Glutamatergic neuron (in vitro differentiated cells): ENCODE data around the gene PRRX2. TPM values are rescaled to one million over a fixed set of nuclear protein-coding genes. Genes with fewer than 3 reads are reported as not detected.
"Not testable (repeated sequence)": the region's sequence is repeated elsewhere in the genome, so short reads cannot be mapped to it uniquely, and the experiment has no call there.

ENCODE experiments used
- DNase-seq: peaks from one replicate; pipeline ENCODE4 v3.0.0; 2022
- H3K27ac Mint-ChIP-seq: one replicate; pipeline ENCODE4 v1.8.0; 2020; ENCODE audit warnings: mild to moderate bottlenecking, mixed read lengths, inconsistent platforms; ENCODE audit not compliant: unreplicated experiment
- H3K27me3 Mint-ChIP-seq: one replicate; pipeline ENCODE4 v1.8.0; 2020; ENCODE audit warnings: mild to moderate bottlenecking, moderate library complexity, mixed read lengths, inconsistent platforms; ENCODE audit not compliant: unreplicated experiment
- H3K36me3 Mint-ChIP-seq: one replicate; pipeline ENCODE4 v1.8.0; 2020; ENCODE audit warnings: mild to moderate bottlenecking, mixed read lengths, inconsistent platforms; ENCODE audit not compliant: unreplicated experiment
- H3K4me1 Mint-ChIP-seq: one replicate; pipeline ENCODE4 v1.8.0; 2020; ENCODE audit warnings: mild to moderate bottlenecking, low read depth, mixed read lengths, inconsistent platforms; ENCODE audit not compliant: unreplicated experiment
- H3K4me3 Mint-ChIP-seq: one replicate; pipeline ENCODE4 v1.8.0; 2020; ENCODE audit warnings: mild to moderate bottlenecking, mixed read lengths, inconsistent platforms; ENCODE audit not compliant: unreplicated experiment
- H3K9me3 Mint-ChIP-seq: one replicate; pipeline ENCODE4 v1.8.0; 2020; ENCODE audit warnings: mild to moderate bottlenecking, moderate library complexity, mixed read lengths, inconsistent platforms; ENCODE audit not compliant: unreplicated experiment
- CTCF ChIP-seq: fragments of 200-600 bp; sonication (generic); IDR thresholded peaks from one replicate; pipeline ENCODE4 v1.5.0; 2021; ENCODE audit not compliant: partially characterized antibody, unreplicated experiment
- total RNA-seq: library from RNA; stranded (reverse); fragmentation: NEBNext Ultra II Directional; extraction: Animal tissue kit (Norgen Biotek cat#: 25700); gene quantifications from one replicate; pipeline ENCODE4 v1.2.1, GENCODE V29; 2021; ENCODE audit not compliant: unreplicated experiment

Gene PRRX2
- total RNA-seq, 1 donor from 2014 or later: 2.3 TPM

- peaks cover 8% of the 10 kb centered on the region for H3K4me1 Mint-ChIP-seq
- H3K4me3 Mint-ChIP-seq: no peak overlapping the region
- H3K9me3 Mint-ChIP-seq: peaks cover 1% of the 10 kb centered on the region
These were observed 94.5 kb downstream of the PRRX2 start for GRCh38 chr9:129759804-129760502.

GRCh38 chr9:129760784-129761183 is 95.3 kb downstream of the PRRX2 start:
- DNase-seq, H3K27me3 Mint-ChIP-seq, H3K4me1 Mint-ChIP-seq, H3K9me3 Mint-ChIP-seq, H3K27ac Mint-ChIP-seq, H3K4me3 Mint-ChIP-seq, H3K36me3 Mint-ChIP-seq: not testable (repeated sequence)

More at GRCh38 chr9:129759804-129760502, 94.5 kb downstream of the PRRX2 start:
- no peaks in the 10 kb centered on the region for H3K27me3 Mint-ChIP-seq
- no peaks in the 10 kb centered on the region for H3K36me3 Mint-ChIP-seq
- DNase-seq: no peak
- H3K27ac Mint-ChIP-seq: no peak overlapping the region
- TF ChIP-seq CTCF: no peak

GRCh38 chr9:129761293-129761900 is 96.0 kb downstream of the PRRX2 start:
- Mint-ChIP-seq H3K27me3 (no peaks in the 10 kb centered on the region), H3K27ac (no peak overlapping the region), H3K4me1 (peaks cover 8% of the 10 kb centered on the region), H3K9me3 (peaks cover 1% of the 10 kb centered on the region), H3K36me3 (no peaks in the 10 kb centered on the region), H3K4me3 (no peak overlapping the region)
- no peak for DNase-seq
- TF ChIP-seq CTCF: no peak

- no peak for TF ChIP-seq CTCF
- DNase-seq: no peak
- H3K27ac Mint-ChIP-seq: no peak overlapping the region
These were observed 96.5 kb downstream of the PRRX2 start for GRCh38 chr9:129761901-129762369.

DNA sequence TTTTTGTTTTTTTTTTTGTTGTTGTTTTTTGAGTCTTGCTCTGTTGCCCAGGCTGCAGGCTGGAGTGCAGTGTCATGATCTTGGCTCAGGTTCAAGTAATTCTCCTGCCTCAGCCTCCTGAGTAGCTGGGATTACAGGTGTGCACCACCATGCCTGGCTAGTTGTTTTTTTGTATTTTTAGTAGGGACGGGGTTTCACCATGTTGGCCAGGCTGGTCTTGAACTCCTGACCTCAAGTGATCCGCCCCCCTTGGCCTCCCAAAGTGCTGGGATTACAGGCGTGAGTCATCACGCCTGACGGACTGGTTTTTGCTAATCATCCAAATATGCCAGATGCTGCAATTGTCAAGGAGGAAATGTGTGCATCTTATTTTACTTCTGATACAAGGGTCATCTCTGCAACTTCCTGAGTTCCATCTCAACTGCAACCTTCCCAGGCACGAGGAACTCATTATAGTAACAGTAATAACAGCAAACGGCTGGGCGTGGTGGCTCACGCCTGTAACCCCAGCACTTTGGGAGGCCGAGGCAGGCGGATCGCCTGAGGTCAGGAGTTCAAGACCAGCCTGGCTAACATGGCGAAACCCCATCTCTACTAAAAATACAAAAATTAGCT is 97.0 kb downstream of the PRRX2 start:
- not testable (repeated sequence) for H3K9me3 Mint-ChIP-seq, H3K36me3 Mint-ChIP-seq, H3K4me1 Mint-ChIP-seq, H3K4me3 Mint-ChIP-seq, H3K27me3 Mint-ChIP-seq, H3K27ac Mint-ChIP-seq, DNase-seq

More at GRCh38 chr9:129761901-129762369, 96.5 kb downstream of the PRRX2 start:
- H3K9me3 Mint-ChIP-seq: peaks cover 1% of the 10 kb centered on the region
- peaks cover 8% of the 10 kb centered on the region for H3K4me1 Mint-ChIP-seq
- no peak overlapping the region for H3K4me3 Mint-ChIP-seq
- H3K27me3 Mint-ChIP-seq: no peaks in the 10 kb centered on the region
- H3K36me3 Mint-ChIP-seq: no peaks in the 10 kb centered on the region
